ENCODE measurements around the gene LIM2.
A peak's percentile ranks its signal among the peaks of the same experiment; 100 is the strongest.

GRCh38 chr19:51367565-51368365 is 20.0 kb downstream of the LIM2 start:
- TF ChIP-seq CTCF (IDR thresholded peaks at IDR 0.05; ENCODE audit: low read depth, low read length) (no peak), POLR2A (IDR thresholded peaks at IDR 0.05; ENCODE audit: extremely low read depth, insufficient read length) (peak; percentile 63)

All from NB4 (cell line).